ENCODE results near the gene QPRT.
A peak's percentile ranks its signal among the peaks of the same experiment; 100 is the strongest.
"Not testable (repeated sequence)": the region's sequence is repeated elsewhere in the genome, so short reads cannot be mapped to it uniquely, and the experiment has no call there.

The QPRT gene

DNA sequence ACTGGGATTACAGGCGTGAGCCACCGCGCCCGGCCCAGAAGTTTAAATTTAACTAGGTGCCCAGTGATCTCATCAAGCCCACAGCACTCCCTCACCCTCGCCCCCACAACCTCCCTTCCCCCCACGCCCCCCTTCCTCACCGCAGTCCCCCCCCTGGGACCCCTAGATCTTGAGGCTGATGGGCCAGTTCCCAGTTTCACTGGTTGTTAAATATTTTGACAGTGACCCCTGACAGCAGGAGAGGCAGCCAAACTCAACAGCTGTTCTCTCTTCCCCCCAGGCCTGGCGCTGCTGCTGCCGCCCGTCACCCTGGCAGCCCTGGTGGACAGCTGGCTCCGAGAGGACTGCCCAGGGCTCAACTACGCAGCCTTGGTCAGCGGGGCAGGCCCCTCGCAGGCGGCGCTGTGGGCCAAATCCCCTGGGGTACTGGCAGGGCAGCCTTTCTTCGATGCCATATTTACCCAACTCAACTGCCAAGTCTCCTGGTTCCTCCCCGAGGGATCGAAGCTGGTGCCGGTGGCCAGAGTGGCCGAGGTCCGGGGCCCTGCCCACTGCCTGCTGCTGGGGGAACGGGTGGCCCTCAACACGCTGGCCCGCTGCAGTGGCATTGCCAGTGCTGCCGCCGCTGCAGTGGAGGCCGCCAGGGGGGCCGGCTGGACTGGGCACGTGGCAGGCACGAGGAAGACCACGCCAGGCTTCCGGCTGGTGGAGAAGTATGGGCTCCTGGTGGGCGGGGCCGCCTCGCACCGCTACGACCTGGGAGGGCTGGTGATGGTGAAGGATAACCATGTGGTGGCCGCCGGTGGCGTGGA, 15.6 kb downstream of the QPRT start:
- DNase-seq = no peak

DNA sequence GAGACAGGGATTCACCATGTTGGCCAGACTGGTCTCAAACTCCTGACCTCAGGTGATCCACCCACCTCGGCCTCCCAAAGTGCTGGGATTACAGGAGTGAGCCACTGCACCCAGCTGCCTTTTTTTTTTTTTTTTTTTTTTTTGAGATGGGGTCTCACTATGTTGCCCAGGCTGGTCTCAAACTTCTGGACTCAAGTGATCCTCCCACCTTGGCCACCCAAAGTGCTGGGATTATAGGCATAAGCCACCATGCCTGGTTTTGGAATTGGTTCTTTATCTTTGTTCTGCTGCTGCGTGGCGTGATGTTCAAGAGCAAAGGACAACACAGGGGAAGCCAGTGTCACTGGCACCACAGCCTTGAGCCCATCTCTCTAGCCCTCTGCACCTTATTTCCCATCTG, 16.7 kb downstream of the QPRT start:
- not testable (repeated sequence) for DNase-seq

DNA sequence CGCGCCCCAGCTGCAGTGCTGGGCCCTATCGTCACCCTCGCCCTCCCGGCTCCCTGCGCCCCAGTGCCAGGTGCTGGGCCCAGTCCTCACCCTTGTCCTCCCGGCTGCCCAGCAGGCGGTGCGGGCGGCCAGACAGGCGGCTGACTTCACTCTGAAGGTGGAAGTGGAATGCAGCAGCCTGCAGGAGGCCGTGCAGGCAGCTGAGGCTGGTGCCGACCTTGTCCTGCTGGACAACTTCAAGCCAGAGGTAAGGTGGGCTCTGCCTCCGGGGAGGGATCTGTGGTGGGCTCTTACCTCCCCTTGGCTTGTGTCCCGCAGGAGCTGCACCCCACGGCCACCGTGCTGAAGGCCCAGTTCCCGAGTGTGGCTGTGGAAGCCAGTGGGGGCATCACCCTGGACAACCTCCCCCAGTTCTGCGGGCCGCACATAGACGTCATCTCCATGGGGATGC, 17.9 kb downstream of the QPRT start:
- DNase-seq = no peak

DNA sequence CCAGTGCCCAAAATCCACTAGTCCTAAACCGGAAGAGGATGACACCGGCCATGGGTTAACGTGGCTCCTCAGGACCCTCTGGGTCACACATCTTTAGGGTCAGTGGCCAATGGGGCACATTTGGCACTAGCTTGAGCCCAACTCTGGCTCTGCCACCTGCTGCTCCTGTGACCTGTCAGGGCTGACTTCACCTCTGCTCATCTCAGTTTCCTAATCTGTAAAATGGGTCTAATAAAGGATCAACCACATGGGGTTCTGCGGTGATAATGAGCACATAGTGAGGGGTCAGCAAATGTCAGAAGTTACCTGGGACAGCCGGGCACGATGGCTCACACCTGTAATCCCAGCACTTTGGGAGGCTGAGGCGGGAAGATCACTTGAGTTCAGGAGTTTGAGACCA, 18.4 kb downstream of the QPRT start:
- no peak for DNase-seq

DNA sequence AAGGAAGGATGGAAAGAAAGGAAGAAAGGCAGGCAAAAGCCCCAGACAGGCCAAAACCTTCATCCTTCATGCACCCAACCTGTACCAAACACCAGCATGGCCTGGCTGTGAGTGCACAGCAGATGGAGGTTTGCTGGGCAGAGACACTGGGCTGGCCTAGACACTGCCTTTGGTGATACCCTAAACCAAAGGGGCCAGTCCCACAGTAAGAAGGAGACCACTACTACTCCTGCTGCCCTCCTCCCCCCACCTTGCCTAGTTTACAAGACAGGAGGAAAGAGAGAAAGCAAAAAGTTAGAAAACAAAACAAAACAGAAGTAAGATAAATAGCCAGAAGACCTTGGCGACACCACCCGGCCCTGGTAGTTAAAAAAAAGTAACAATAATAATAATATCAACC, 19.1 kb downstream of the QPRT start:
- no peak for DNase-seq

DNA sequence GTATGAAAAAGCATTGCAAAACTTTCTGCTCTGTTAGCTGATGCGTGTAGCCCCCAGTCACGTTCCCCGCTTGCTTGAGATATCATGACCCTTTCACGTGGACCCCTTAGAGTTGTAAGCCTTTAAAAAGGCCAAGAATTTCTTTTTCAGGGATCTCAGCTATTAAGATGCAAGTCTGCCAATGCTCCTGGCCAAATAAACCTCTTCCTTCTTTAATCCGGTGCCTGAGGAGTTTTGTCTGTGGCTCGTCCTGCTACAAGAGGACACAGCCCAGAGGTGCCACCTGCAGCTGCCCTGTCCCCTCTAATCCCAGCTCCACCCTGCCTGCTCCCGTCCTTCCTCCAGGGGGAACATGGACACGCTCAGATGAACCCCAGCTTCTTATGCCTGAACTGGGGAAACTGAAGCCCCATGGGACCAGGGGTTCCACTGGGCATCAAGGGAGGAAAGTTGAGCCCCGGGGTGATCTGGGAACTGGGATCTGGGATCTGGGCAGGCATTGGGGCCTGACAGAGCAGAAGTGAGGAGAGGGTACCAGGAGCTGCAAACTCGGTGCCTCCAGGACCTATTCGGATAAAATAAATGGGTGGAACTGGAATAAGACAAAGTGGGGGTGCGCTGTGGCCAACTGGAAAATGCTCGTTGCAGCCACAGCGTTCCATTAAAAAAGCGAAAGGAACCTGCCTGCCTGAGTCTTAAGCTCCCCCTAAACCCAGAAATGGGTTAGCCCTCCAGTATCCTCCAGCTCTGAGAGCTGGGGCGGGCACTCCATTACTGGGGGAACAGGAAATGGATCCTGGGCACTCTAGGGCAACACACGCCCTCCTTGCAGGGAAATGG, 19.7 kb downstream of the QPRT start:
- DNase-seq = no peak

DNA sequence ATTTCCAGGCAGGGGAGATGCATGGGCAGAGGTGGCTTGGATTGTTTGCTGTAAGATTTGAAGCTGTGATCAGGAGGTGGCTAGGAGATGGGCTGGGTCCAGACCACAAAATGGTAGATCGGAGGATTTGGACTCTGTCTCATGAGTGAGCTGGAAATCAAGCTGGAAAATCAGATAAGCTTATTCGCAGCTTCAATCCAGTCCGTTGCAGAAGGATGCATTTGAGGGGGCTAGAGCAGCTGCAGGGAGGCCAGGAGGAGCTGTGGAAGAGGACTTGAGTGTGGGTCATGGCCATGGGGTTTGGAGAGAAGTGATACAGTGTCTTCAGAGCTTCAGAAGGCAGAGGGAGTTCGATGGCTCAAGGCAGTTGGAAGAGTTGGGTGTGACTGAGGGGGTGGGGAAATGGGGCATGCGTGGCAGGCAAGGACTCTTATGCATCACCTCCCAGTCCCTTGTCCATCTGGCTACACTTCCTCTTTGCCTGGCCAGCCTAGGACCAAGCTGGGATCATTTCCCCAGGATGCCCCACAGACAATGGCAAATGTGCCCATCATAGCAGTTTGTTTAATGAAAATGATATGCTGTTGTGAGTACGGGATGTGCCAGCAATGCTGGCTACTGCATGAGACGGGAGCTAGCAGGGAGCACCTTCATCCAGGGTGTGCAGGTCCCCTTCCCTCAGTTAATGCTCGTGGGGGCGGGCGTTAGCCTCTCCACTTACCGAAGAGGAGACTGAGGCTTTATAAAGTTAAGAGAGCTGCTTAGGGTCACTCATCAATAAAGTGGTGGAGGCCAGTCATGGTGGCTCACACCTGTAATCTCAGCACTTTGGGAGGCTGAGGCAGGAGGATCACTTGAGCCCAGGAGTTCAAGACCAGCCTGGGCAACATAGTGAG, 20.6 kb downstream of the QPRT start:
- no peak for DNase-seq

DNA sequence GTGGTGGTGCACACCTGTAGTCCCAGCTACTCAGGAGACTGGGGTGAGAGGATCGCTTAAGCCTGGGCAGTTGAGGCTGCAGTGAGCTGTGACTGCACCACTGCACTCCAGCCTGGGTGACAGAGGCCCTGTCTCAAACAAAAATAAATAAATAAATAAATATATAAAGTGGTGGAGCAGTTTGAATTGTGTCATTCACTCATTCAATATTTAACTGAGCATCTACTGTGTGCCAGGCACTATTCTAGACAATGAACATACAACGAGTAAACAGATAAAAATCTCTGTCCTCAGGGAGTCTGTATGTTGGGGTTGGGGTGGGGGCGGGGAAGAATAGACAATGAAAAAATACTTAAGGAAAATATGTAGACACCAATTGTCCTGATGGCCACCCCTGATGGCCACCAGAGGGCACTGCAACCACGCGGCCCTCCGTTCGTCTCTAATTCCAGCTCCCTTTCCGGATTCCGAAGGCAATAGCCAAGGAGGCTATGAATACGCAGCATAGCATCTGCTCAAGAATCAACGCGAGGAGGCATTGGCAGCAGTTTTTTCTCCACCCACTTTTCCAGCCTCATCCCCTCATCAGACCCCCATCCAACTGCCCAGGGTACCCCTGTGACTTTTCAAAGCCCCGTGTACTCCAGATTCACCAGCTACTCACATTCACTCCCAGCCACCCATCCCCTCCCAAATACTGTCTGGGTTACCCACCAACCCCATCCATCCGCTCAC, 21.4 kb downstream of the QPRT start:
- DNase-seq = peak; percentile 38 to 64

DNA sequence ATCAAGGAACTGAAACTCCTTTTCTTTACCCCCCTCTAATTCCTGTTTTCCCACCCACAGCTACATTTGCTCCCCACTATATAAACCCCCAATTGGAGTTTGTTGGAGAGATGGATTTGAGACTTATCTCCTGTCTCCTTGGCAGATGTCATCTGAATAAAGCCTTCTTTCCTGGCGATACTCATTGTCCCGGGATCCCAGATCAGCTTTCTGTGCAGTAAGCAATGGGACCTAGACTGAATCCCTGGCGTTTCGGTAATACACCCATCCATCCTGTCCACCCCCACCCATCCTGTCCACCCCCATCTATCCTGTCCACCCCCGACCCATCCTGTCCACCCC, 22.2 kb downstream of the QPRT start:
- DNase-seq = no peak

DNA sequence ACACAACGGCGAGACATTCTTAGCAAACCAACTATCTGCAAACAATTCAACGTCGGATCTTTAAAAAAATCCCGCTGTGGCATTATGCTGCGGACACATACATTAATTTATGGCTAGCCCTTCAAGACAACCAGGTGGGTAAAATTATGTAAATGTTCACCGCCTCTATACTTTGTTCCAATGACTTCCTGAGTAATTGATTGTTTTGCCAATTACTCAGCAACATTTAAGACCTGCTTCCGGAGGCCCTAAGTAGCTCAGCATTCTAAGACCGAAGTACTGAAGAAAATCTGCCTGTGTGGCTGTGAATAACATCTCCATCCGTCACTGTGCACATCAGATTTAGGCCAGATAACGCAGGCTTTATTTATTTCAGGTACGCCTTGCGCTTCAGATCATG, 23.3 kb downstream of the QPRT start:
- no peak for DNase-seq

DNA sequence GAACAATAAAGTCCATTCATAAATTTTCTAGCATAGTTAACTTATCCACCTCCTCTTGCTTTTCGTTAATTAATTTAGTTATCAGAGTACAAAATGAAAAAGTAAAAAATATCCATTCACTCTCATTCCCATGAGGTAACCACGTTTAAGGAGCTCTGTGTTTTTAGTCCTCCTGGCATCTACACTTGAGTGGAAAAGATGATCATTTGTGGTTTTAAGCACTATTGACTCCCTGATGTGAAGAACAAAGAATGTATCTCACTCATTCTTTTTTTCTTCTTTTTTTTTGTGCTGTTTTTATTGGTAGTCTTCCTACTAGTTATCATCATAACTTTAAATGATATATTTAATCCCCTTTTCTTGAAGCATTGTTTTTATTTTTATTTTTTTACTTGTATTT, 26.1 kb downstream of the QPRT start:
- no peak for DNase-seq

DNA sequence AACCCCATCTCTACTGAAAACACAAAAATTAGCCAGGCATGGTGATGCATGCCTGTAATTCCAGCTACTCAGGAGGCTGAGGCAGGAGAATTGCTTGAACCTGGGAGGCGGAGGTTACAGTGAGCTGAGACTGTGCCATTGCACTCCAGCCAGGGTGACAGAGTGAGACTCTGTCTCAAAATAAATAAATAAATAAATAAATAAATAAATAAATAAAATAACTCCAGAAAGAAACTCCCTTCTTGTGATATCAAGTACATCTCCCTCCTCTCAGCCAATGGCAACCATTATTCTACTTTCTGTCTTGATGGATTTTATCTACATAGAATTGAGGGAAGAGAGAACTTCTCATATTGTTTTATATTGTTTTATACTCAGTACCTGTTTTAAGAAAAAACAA, 28.2 kb downstream of the QPRT start:
- not testable (repeated sequence) for DNase-seq

DNA sequence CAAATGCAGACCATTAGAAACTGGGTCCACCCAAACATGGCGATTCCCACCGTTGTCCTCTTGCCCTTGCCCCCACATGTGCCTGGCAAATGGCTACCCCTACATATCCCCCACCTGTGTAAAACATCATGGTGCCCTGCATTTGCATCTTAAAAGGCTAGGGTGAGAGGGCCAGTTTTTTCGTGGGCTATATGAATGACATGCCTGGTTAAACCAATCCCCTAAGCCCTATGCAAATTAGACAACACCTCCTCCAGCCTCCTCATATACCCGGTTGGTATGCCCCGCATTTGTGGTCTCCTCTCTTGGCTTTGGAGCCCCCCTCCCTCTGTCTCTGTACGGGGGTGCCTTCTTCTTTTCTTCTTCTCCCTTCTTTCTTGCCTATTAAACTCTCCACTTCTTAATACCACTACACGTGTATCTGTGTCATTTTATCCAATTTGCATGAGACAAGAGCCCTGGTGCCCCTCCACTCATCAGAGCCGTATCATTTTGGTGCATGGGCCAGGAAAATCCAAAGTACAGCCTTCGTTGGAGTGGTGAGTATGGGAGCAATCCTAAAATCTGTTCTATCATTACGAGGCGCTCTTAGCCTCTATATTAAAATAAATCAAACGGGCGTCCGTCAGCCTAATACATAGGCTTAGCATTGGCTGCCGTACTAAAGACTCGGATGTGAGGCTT, 30.1 kb downstream of the QPRT start:
- no peak for DNase-seq

DNA sequence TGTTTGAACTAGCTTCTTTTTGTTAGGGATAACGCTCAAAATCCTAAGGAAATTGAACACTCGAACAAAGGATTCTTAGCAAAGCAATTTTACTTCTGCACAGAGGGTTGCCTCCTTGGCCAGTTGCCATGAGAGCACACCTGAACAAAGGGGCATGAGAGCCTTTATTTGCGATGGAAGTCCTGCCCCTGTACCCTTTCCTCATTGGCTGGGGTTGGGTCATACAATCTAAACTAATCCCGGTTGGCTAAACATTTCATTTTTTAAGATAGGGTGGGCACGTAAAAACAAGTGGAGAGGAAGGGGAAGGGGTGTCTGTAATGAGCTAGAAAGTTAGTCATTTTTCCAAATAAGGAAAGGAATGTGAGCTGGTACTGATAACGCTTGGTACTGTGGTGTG, 30.7 kb downstream of the QPRT start:
- not testable (repeated sequence) for DNase-seq

DNA sequence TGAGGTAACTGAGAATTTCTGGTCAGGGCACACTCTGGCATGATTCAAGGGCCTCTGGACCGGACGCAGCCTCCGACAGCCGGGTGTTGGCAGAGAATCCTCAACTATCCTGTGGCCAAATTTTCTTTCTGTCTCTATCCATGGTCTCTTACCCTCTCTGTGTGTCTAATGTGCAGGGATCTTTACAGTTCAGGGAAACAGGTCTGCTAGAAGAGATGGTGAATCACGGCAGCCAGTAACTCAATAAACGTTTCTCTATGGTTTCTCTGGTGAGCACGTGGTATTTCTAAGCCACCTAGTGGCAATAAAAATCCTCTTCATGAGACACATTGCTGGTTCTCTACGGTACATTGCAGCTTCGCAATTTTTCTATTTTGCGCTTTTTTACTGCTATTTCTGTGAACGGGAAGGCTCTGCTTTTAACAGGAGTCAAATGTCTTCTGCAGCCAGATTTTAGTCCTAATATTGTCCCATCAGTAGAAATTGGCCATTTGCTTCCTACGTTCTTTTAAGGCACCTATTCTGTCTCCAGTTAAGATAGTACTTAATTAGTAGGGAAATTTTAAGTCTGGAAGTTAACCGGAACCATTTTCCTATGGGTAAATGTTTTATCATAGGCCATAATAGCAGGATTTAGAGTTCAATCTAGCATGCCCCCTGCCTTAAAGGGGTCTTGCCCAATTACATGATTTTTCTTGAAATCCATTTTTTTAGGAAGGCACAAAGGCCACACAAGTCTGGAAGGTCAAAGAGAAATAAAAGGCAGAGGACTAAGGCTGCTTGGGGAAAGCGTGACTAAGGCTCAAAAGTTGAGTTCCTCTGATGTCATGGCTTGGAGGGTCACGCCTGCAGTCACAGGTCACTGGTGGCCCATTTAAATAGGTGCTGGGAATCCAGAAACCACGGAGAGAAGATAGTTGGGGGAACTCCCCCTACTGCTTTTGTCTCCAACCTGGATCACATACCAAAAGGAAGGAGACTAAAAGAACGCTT, 31.5 kb downstream of the QPRT start:
- peak; percentile 26 to 41 for DNase-seq

DNA sequence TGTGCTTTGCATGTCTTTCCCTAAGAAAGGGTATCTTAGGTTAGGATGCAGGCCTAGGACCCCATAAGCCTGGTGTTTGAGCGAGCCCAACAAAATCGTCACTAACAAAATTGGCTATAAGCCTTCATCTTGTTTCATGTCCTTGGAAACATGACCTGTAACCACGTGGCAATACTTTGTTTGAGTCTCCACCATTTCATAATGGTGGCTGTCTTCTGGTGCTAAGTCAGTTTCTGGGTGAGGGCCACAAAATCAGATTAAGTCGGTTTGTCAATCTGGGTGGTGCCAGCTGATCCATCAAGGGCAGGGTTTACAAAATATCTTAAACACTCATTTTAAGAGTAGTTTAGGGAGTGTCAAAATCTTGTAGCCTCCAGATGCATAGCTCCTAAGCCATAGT, 33.8 kb downstream of the QPRT start:
- DNase-seq = no peak

DNA sequence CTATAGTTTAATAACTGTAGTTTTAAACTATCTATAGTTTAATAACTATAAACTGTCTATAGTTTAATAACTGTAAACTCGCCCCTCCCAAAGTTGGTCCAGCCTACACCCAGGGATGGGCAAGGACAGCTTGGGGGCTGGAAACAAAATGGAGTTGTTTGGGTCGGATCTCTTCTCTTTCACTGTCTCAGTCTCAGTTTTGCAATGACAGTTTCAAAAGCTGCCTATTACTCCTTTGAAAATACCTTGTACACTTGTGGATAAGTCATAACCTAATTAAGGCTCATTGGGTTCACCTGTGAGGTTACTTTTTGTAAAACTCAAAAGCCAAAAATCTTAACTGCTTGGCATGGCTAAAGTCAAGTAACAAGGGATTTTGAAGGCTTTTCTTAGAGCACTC, 35.4 kb downstream of the QPRT start:
- no peak for DNase-seq

DNA sequence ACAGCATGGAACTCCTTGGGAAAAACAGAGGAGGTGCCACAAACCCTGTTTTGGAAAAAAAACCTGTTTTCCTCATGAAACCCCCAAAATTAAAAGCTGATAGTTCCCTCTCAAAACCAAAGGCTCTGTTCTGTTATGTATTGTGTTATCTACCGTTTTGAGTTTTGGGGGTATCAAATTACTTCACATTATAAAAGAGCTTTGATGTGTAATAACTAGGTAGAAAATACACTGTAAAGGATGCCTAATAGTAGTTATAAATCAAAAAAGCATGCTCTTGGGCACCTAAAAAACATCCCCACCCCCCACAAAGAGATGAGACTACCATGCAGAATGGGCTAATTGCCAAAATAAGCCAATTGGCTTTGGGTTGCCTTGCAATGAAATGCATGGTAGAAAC, 36.0 kb downstream of the QPRT start:
- no peak for DNase-seq

DNA sequence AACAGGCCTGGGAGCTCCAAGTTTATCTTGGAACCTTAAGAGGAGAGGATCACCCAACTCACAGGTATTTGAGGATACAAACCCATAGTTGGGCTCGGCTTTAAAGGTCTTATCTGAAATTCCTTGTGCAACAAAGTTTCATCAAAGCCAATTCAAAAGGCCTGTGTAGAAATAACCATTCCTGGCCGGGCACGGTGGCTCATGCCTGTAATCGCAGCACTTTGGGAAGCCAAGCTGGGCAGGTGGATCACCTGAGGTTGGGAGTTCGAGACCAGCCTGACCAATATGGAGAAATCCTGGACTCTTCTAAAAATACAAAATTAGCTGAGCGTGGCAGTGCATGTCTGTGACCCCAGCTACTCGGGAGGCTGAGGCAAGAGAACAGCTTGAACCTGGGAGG, 38.1 kb downstream of the QPRT start:
- no peak for DNase-seq

DNA sequence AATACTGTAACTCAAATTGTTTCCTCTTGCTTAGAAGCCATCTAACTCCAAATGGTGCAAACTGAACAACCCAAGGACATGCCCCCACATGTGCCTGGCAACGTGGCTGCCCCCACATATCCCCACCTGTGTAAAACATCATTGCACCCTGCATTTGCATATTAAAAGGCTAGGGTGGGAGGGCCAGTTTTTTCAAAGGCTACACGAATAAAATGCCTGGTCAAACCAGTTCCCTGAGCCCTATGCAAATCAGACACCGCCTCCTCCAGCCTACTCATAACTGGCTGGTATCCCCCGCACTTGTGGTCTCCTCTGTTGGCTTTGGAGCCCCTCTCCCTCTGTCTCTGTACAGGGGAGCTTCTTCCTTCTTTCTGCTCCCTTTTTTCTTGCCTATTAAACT, 40.1 kb downstream of the QPRT start:
- DNase-seq = no peak

DNA sequence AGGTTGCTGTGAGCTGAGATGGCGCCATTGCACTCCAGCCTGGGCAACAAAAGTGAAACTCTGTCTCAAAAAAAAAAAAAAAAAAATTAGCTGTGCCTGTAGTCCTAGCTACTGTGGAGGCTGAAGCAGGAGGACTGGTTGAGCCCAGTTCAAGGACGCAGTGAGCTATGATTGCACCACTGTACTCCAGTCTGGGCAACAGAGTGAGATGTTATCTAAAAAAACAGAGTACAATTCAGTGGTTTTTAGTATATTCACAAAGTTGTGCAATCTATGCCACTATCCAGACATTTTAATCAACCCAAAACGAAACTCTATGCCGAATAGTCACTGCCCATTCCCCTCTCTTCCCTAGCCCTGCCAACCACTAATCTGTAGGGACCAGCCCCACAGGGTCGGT, 41.7 kb downstream of the QPRT start:
- no peak for DNase-seq

Data from Kasumi-1 (cell line).